ENCODE measurements around the gene LRRC59. TPM values are rescaled to one million over a fixed set of nuclear protein-coding genes. Genes with fewer than 3 reads are reported as not detected.

The LRRC59 gene
- total RNA-seq, 1 experiment from 2014 or later: 221 TPM

DNA sequence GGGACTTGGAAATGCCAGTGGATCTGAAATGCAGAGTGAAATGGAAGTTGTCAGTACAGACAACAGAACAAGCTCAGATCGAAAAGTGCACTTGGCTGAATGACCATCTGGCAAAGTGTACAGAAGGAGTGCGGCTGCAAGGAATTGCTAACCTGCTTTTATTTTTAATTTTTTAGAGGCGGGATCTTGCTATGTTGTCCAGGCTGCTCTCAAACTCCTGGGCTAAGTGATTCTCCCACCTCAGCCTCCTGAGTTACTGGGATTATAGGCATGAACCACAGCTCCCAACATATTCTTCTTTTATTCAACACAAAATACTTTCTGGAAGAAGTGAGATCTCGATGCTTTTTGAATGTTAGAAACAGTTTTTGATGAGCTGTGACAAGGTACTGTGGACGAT lies 3.6 kb downstream of the LRRC59 start:
- H3K4me3 ChIP-seq (replicated peaks in 1 of 2; ENCODE audit: low read depth in 1 of 2, low read length in 2 of 2): no peak overlapping the region
- H4K20me1 ChIP-seq (ENCODE audit: insufficient read depth): peaks cover 10% of the 10 kb centered on the region; the same call in 1 of the 2 replicates
- ChIA-PET CTCF (no interaction called here), RAD21 (ENCODE audit: low non-redundant PET in 1 of 2, low total read pairs in 2 of 2, uncharacterized antibody in 2 of 2, unreplicated experiment in 2 of 2) (no interaction called here), POLR2A (no interaction called here)
- DNase-seq (ENCODE audit: low read depth, low spot score): no peak
- no peaks in the 10 kb centered on the region for H3K27me3 ChIP-seq (ENCODE audit: insufficient read depth, low read length)
- ATAC-seq: no peak
- H3K4me1 ChIP-seq (ENCODE audit: control insufficient read depth in 1 of 2, insufficient read depth in 2 of 2, low read length in 2 of 2): peaks cover 7 to 27% of the 10 kb centered on the region in 2 experiments
- intact Hi-C loops (cut with micrococcal nuclease): no loop called here
- H3K27ac ChIP-seq (ENCODE audit: low read depth, low read length): no peak overlapping the region
- H3K9ac ChIP-seq (ENCODE audit: low read length): no peak overlapping the region
- H3K79me2 ChIP-seq (ENCODE audit: insufficient read depth, low read length): peaks cover 85% of the 10 kb centered on the region
- no peaks in the 10 kb centered on the region for H3K9me2 ChIP-seq (ENCODE audit: insufficient read depth)
- no peaks in the 10 kb centered on the region for H3K9me3 ChIP-seq (ENCODE audit: control insufficient read depth in 1 of 2, insufficient read depth in 1 of 2, low read depth in 1 of 2, low read length in 2 of 2)
- no peak for TF ChIP-seq ZNF274 (IDR thresholded peaks at IDR 0.05; ENCODE audit: low read depth, low read length)
- TF ChIP-seq SIN3A (IDR thresholded peaks at IDR 0.05; ENCODE audit: low read depth): no peak
- TF ChIP-seq, protein P1, sequence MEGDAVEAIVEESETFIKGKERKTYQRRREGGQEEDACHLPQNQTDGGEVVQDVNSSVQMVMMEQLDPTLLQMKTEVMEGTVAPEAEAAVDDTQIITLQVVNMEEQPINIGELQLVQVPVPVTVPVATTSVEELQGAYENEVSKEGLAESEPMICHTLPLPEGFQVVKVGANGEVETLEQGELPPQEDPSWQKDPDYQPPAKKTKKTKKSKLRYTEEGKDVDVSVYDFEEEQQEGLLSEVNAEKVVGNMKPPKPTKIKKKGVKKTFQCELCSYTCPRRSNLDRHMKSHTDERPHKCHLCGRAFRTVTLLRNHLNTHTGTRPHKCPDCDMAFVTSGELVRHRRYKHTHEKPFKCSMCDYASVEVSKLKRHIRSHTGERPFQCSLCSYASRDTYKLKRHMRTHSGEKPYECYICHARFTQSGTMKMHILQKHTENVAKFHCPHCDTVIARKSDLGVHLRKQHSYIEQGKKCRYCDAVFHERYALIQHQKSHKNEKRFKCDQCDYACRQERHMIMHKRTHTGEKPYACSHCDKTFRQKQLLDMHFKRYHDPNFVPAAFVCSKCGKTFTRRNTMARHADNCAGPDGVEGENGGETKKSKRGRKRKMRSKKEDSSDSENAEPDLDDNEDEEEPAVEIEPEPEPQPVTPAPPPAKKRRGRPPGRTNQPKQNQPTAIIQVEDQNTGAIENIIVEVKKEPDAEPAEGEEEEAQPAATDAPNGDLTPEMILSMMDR (IDR thresholded peaks at IDR 0.05 in 2 of 3, conservative IDR thresholded peaks at IDR 0.05 in 1 of 3; ENCODE audit: borderline replicate concordance in 1 of 3, insufficient read depth in 1 of 3, low read depth in 2 of 3, low read length in 2 of 3): no peak
- no peak for TF ChIP-seq TCF7L2 (IDR thresholded peaks at IDR 0.05; ENCODE audit: borderline replicate concordance, extremely low read depth, insufficient read depth, insufficient read length)
- no peak for TF ChIP-seq FOSL1 (IDR thresholded peaks at IDR 0.05; ENCODE audit: low read depth)
- TF ChIP-seq, protein P2, sequence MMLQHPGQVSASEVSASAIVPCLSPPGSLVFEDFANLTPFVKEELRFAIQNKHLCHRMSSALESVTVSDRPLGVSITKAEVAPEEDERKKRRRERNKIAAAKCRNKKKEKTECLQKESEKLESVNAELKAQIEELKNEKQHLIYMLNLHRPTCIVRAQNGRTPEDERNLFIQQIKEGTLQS (IDR thresholded peaks at IDR 0.05): no peak
- TF ChIP-seq, protein P3, sequence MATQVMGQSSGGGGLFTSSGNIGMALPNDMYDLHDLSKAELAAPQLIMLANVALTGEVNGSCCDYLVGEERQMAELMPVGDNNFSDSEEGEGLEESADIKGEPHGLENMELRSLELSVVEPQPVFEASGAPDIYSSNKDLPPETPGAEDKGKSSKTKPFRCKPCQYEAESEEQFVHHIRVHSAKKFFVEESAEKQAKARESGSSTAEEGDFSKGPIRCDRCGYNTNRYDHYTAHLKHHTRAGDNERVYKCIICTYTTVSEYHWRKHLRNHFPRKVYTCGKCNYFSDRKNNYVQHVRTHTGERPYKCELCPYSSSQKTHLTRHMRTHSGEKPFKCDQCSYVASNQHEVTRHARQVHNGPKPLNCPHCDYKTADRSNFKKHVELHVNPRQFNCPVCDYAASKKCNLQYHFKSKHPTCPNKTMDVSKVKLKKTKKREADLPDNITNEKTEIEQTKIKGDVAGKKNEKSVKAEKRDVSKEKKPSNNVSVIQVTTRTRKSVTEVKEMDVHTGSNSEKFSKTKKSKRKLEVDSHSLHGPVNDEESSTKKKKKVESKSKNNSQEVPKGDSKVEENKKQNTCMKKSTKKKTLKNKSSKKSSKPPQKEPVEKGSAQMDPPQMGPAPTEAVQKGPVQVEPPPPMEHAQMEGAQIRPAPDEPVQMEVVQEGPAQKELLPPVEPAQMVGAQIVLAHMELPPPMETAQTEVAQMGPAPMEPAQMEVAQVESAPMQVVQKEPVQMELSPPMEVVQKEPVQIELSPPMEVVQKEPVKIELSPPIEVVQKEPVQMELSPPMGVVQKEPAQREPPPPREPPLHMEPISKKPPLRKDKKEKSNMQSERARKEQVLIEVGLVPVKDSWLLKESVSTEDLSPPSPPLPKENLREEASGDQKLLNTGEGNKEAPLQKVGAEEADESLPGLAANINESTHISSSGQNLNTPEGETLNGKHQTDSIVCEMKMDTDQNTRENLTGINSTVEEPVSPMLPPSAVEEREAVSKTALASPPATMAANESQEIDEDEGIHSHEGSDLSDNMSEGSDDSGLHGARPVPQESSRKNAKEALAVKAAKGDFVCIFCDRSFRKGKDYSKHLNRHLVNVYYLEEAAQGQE (IDR thresholded peaks at IDR 0.05; ENCODE audit: low read depth): no peak
- no peak for TF ChIP-seq CBX3 (IDR thresholded peaks at IDR 0.05; ENCODE audit: low read depth)
- TF ChIP-seq RAD21 (IDR thresholded peaks at IDR 0.05; ENCODE audit: low read depth): no peak
- TF ChIP-seq ZFX (IDR thresholded peaks at IDR 0.05): no peak
- H3K36me3 ChIP-seq (ENCODE audit: control insufficient read depth in 1 of 2, insufficient read depth in 2 of 2, low read length in 2 of 2): peaks cover 60 to 63% of the 10 kb centered on the region in 2 experiments
- H3K4me2 ChIP-seq (ENCODE audit: low read length): no peak overlapping the region
- BruUV-seq (replicated peaks): no TSS peak
- no peak overlapping the region for H2AFZ ChIP-seq (ENCODE audit: low read depth, low read length, poor library complexity, severe bottlenecking)
